ENCODE results near the gene DGCR2.
"Not testable (repeated sequence)": the region's sequence is repeated elsewhere in the genome, so short reads cannot be mapped to it uniquely, and the experiment has no call there.

Gene DGCR2

DNA sequence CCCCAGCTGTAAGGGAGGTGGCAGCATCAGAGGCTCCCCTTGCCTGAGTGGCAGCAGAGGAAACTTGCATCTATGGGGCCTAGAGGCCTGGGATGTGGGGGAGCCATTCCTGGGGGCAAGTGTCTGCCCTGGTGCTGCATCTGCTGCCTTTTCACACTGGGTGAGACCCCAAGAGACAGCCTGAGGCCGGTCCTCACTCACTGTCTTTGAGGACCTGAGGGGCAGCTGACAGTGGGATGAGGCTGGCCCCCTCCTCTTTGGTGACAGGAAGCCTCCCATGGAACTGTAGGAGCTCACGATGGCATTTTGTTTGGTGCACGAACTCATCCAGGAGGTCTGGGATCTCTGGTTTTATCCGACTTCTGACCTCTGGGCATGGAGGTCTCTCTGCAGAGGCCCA is 104.0 kb downstream of the DGCR2 start:
- 91% methylated on average over 4 of the region's 4 CpGs for WGBS
- no peaks in the 10 kb centered on the region for H3K36me3 ChIP-seq (ENCODE audit: insufficient read depth, low read length)
- H3K4me1 ChIP-seq (ENCODE audit: insufficient read depth, low read length): no peaks in the 10 kb centered on the region
- no peak overlapping the region for H3K4me3 ChIP-seq (ENCODE audit: low read length)
- no peaks in the 10 kb centered on the region for H3K27me3 ChIP-seq (ENCODE audit: insufficient read depth, low read length)
- H3K9me3 ChIP-seq (ENCODE audit: insufficient read depth, low read depth, low read length): no peaks in the 10 kb centered on the region
- H3K27ac ChIP-seq (ENCODE audit: low read depth, low read length): no peak overlapping the region
- H3K9ac ChIP-seq (ENCODE audit: low read depth, low read length): no peak overlapping the region

DNA sequence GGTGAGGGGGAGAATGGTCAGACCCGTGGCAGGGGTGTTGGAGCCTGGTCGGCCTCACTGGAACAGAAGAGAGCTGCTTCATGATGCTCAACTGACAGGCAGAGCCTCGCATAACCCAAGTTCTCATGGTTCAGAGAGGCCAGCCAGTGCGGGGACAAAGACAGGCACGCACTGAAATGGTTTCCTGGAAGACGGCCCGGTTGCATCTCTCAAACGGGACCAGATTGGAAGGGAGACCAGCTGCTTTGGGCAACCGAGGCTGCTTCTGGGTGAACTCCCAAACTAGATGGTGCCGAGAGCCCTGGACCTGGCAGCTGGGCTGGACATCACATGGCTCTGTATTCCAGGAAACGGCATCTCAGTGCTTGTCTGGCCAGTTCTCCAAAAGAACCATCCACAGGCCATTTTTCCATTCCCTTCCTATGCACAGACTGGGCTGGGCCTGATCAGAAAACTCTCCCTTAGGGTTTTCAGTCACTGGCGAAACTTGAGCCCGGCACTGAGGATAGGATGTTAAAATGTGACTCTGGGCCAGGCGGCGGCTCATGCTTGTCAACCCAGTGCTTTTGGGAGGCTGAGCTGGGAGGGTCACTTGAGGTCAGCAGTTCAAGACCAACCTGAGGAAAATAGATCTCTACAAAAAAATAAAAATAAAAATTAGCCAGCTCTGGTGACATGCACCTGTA is 106.0 kb downstream of the DGCR2 start:
- H3K4me3 ChIP-seq (ENCODE audit: low read length): no peak overlapping the region
- no peak overlapping the region for H3K27ac ChIP-seq (ENCODE audit: low read depth, low read length)
- no peaks in the 10 kb centered on the region for H3K9me3 ChIP-seq (ENCODE audit: insufficient read depth, low read depth, low read length)
- no peak overlapping the region for H3K9ac ChIP-seq (ENCODE audit: low read depth, low read length)
- no peaks in the 10 kb centered on the region for H3K4me1 ChIP-seq (ENCODE audit: insufficient read depth, low read length)
- WGBS: 93% methylated on average over 15 of the region's 15 CpGs
- H3K27me3 ChIP-seq (ENCODE audit: insufficient read depth, low read length): no peaks in the 10 kb centered on the region
- H3K36me3 ChIP-seq (ENCODE audit: insufficient read depth, low read length): no peaks in the 10 kb centered on the region

DNA sequence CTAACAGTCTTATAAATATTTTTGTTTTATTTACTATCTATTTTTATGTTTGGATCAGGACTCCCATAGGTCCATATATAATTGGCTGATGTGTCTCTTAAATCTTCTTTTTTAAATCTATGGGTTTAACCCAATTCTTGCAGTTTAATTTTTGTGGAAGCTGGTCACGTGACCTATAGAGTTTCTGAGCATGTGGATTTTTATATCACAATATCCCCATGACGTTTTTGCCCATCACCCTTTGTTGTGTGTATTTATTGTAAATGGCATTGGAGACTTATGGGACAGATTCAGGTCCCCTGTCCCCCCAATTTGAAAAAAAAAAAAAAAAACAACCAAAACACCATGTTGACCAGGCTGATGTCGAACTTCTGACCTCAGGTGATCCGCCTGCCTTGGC is 107.3 kb downstream of the DGCR2 start:
- H3K36me3 ChIP-seq (ENCODE audit: insufficient read depth, low read length): no peaks in the 10 kb centered on the region
- no peak overlapping the region for H3K4me3 ChIP-seq (ENCODE audit: low read length)
- no peak overlapping the region for H3K9ac ChIP-seq (ENCODE audit: low read depth, low read length)
- no peaks in the 10 kb centered on the region for H3K9me3 ChIP-seq (ENCODE audit: insufficient read depth, low read depth, low read length)
- WGBS: 96% methylated on average over 2 of the region's 4 CpGs
- H3K4me1 ChIP-seq (ENCODE audit: insufficient read depth, low read length): no peaks in the 10 kb centered on the region
- H3K27ac ChIP-seq (ENCODE audit: low read depth, low read length): no peak overlapping the region
- no peaks in the 10 kb centered on the region for H3K27me3 ChIP-seq (ENCODE audit: insufficient read depth, low read length)

DNA sequence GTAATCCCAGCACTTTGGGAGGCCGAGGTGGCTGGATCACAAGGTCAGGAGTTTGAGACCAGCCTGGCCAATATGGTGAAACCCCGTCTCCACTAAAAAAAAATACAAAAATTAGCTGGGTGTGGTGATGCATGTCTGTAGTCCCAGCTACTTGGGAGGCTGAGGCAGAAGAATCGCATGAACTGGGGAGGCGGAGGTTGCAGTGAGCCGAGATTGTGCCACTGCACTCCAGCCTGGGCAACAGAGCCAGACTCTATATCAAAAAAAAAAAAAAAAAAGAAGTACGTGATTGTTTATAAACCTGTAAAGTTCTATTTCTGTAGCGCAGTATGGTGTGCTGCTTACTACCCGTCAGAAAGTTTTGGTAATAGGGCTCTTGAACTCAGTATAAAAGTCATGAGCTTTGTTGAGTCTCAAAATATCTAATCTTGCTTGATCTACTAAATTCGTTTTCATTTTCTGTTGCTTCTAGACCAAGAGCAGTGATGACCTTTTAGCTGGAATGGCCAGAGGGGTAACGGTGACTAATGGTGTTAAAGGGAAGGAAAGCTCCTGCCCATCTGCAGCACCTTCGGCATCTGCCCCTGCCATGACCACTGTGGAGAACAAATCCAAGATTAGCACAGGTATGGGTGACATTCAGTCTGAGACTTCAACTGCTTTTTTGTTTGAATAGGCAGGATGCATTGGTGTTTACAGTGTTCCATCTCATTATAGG is 108.2 kb downstream of the DGCR2 start:
- 86% methylated on average over 11 of the region's 11 CpGs for WGBS
- H3K9me3 ChIP-seq (ENCODE audit: insufficient read depth, low read depth, low read length); H3K27ac ChIP-seq (ENCODE audit: low read depth, low read length): not testable (repeated sequence)

DNA sequence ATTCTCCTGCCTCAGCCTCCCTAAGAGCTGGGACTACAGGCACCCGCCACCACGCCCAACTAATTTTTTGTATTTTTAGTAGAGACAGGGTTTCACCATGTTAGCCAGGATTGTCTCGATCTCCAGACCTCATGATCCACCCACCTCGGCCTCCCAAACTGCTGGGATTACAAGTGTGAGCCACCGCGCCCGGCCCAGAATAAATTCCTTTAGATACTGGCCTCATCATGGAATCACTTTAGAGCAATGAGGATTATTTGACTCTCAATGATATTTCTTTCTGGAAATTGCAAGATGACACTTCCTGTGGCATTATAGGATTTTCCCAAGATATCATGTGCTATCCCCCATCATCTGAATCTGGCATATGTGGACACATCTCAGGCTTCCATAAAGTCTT is 108.8 kb downstream of the DGCR2 start:
- not testable (repeated sequence) for H3K9me3 ChIP-seq (ENCODE audit: insufficient read depth, low read depth, low read length); H3K9ac ChIP-seq (ENCODE audit: low read depth, low read length); H3K27ac ChIP-seq (ENCODE audit: low read depth, low read length); H3K36me3 ChIP-seq (ENCODE audit: insufficient read depth, low read length); H3K27me3 ChIP-seq (ENCODE audit: insufficient read depth, low read length); H3K4me3 ChIP-seq (ENCODE audit: low read length); H3K4me1 ChIP-seq (ENCODE audit: insufficient read depth, low read length)
- WGBS: 97% methylated on average over 7 of the region's 7 CpGs

More for the DNA sequence above, 108.2 kb downstream of the DGCR2 start:
- not testable (repeated sequence) for H3K4me3 ChIP-seq (ENCODE audit: low read length); H3K4me1 ChIP-seq (ENCODE audit: insufficient read depth, low read length); H3K9ac ChIP-seq (ENCODE audit: low read depth, low read length); H3K27me3 ChIP-seq (ENCODE audit: insufficient read depth, low read length); H3K36me3 ChIP-seq (ENCODE audit: insufficient read depth, low read length)

DNA sequence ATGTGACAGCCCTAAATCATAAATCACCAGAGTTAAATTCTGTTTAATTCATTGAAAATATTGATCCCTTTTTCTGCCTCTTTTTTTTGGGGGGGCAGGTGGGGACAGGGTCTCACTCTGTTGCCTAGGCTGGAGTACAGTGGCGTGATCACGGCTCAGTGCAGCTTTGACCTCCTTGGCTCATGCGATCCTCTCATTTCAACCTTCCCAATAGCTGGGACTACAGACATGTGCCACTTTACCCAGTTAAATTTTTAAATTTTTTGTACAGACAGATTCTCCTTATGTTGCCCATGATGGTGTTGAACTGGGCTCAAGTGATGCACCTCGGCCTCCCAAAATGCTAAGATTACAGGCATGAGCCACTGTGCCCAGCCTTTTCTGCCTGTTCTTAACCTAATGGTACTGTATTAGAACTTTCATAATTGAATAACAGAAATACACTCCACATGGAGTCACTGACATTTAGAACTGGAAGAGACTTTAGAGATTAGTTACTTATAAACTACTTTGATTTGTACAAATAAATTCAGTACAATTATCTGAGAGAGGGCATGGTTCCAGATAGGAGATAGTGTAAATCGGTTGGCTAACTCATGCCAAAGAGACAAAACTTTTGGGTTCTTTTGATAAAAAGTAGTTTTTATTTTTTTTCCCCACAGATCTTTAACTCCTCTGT is 109.8 kb downstream of the DGCR2 start:
- Histone ChIP-seq H3K36me3 (ENCODE audit: insufficient read depth, low read length) (no peaks in the 10 kb centered on the region), H3K9me3 (ENCODE audit: insufficient read depth, low read depth, low read length) (no peaks in the 10 kb centered on the region), H3K4me1 (ENCODE audit: insufficient read depth, low read length) (no peaks in the 10 kb centered on the region), H3K27ac (ENCODE audit: low read depth, low read length) (no peak overlapping the region), H3K27me3 (ENCODE audit: insufficient read depth, low read length) (no peaks in the 10 kb centered on the region), H3K4me3 (ENCODE audit: low read length) (no peak overlapping the region), H3K9ac (ENCODE audit: low read depth, low read length) (no peak overlapping the region)
- 98% methylated on average over 5 of the region's 5 CpGs for WGBS

DNA sequence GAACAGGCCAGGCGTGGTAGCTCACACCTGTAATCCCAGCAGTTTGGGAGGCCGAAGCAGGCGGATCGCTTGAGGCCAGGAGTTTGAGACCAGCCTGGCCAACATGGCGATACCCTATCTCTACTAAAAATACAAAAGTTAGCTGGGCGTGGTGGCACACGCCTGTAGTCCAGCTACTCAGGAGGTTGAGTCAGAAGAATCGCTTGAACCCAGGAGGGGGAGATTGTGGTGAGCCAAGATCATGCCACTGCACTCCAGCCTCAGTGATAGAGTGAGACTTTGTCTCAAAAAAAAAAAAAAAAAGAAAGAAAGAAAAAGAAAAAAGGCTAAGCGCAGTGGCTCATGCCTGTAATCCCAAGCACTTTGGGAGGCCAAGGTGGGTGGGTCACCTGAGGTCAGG is 110.6 kb downstream of the DGCR2 start:
- not testable (repeated sequence) for H3K27ac ChIP-seq (ENCODE audit: low read depth, low read length)

DNA sequence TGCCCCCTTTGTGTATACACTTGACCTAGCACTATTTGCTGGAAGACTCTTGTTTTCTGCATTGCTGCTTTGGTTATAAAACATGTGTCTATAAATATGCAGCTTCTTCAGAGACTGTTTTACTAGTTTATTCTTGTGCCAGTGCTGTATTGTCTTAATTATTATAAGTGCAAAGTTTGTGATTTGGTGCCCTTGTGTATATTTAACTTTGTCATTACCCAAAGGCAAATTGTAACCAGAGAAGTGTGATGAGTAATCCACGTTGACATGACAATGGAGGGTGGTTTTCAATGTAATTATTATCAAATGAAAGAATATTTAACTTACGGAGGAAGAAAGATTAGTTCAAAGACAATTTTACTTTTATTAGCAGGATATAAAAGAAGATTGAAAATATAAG is 111.1 kb downstream of the DGCR2 start:
- no peak overlapping the region for H3K9ac ChIP-seq (ENCODE audit: low read depth, low read length)
- no peaks in the 10 kb centered on the region for H3K36me3 ChIP-seq (ENCODE audit: insufficient read depth, low read length)
- H3K27ac ChIP-seq (ENCODE audit: low read depth, low read length): no peak overlapping the region
- no peaks in the 10 kb centered on the region for H3K4me1 ChIP-seq (ENCODE audit: insufficient read depth, low read length)
- H3K4me3 ChIP-seq (ENCODE audit: low read length): no peak overlapping the region
- 59% methylated on average over 2 of the region's 2 CpGs for WGBS
- H3K9me3 ChIP-seq (ENCODE audit: insufficient read depth, low read depth, low read length): no peaks in the 10 kb centered on the region
- no peaks in the 10 kb centered on the region for H3K27me3 ChIP-seq (ENCODE audit: insufficient read depth, low read length)

More for the DNA sequence above, 110.6 kb downstream of the DGCR2 start:
- not testable (repeated sequence) for H3K36me3 ChIP-seq (ENCODE audit: insufficient read depth, low read length); H3K9me3 ChIP-seq (ENCODE audit: insufficient read depth, low read depth, low read length); H3K4me3 ChIP-seq (ENCODE audit: low read length); H3K4me1 ChIP-seq (ENCODE audit: insufficient read depth, low read length); H3K27me3 ChIP-seq (ENCODE audit: insufficient read depth, low read length); H3K9ac ChIP-seq (ENCODE audit: low read depth, low read length)
- WGBS: 94% methylated on average over 9 of the region's 9 CpGs

DNA sequence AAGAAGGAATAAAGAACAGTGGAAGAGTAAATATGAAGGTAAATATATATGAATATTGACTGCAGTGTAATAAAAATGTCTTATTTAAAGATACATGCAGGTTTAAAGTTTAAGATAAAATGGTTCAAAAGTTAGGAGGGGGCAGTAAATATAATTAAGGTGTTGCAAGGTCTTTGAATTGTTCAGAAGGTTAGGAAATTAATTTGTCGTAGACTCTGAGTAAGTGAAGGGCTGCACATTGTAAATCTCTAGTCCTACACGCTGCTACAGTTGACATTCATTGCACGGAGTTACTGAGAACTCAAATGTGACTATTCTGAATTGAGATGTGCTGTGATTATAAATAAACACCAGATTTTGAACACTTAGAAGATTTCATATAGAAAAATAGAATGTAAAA is 116.3 kb downstream of the DGCR2 start:
- Histone ChIP-seq H3K4me1 (ENCODE audit: insufficient read depth, low read length) (no peaks in the 10 kb centered on the region), H3K4me3 (ENCODE audit: low read length) (no peak overlapping the region), H3K9ac (ENCODE audit: low read depth, low read length) (no peak overlapping the region), H3K9me3 (ENCODE audit: insufficient read depth, low read depth, low read length) (no peaks in the 10 kb centered on the region), H3K36me3 (ENCODE audit: insufficient read depth, low read length) (no peaks in the 10 kb centered on the region), H3K27me3 (ENCODE audit: insufficient read depth, low read length) (no peaks in the 10 kb centered on the region), H3K27ac (ENCODE audit: low read depth, low read length) (no peak overlapping the region)
- WGBS: 98% methylated on average over 3 of the region's 3 CpGs

DNA sequence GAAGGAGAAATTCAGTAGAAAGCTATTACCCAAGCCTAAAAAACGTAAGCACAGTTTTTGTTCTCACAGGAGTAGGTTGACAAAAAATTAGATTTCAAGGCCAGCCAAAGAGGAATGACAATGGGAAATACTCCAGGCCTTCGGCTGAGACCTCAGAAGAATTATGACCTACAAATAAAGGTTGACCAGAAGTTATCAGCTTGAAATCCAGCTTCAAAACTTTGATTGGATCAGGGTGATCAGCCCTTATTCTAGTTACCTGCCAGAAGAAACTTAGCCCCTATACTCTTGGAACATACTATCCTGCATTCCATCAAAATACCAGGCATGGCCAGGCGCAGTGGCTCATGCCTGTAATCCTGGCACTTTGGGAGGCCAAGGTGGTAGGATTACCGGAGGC is 117.7 kb downstream of the DGCR2 start:
- Histone ChIP-seq H3K4me1 (ENCODE audit: insufficient read depth, low read length) (no peaks in the 10 kb centered on the region), H3K27ac (ENCODE audit: low read depth, low read length) (no peak overlapping the region), H3K4me3 (ENCODE audit: low read length) (no peak overlapping the region), H3K9me3 (ENCODE audit: insufficient read depth, low read depth, low read length) (no peaks in the 10 kb centered on the region), H3K36me3 (ENCODE audit: insufficient read depth, low read length) (no peaks in the 10 kb centered on the region), H3K9ac (ENCODE audit: low read depth, low read length) (no peak overlapping the region), H3K27me3 (ENCODE audit: insufficient read depth, low read length) (no peaks in the 10 kb centered on the region)
- WGBS: 93% methylated on average over 4 of the region's 4 CpGs

DNA sequence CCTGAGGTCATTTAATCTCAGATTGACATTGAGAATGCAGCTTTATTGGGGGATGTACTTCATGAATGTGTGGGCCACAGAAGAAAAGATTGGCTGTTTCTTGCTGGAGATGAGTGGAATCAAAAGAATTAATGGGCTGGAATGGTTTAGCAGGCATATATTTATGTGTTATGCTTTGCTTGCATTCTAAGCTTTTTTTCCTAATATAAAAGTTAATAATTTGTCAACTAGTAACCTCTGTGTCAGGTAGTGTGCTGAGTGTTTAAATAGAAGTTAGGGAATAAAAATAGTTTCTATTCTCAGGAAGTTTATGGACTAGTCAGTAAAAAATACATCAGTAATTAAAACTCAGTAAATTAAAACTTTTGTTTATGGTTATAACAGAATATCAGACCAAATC is 118.7 kb downstream of the DGCR2 start:
- no peaks in the 10 kb centered on the region for H3K36me3 ChIP-seq (ENCODE audit: insufficient read depth, low read length)
- no peaks in the 10 kb centered on the region for H3K27me3 ChIP-seq (ENCODE audit: insufficient read depth, low read length)
- H3K4me3 ChIP-seq (ENCODE audit: low read length): no peak overlapping the region
- no peak overlapping the region for H3K9ac ChIP-seq (ENCODE audit: low read depth, low read length)
- H3K9me3 ChIP-seq (ENCODE audit: insufficient read depth, low read depth, low read length): no peaks in the 10 kb centered on the region
- no peaks in the 10 kb centered on the region for H3K4me1 ChIP-seq (ENCODE audit: insufficient read depth, low read length)
- no peak overlapping the region for H3K27ac ChIP-seq (ENCODE audit: low read depth, low read length)
